GM12878 (cell line): Measurements from ENCODE around the gene TERB1. TPM values are rescaled to one million over a fixed set of nuclear protein-coding genes. Genes with fewer than 3 reads are reported as not detected.

Experiments used
- ATAC-seq: fragments of 200-7000 bp; cut with Tn5 transposase; 3 replicates; pipeline ENCODE4 v1.9.1; 2020; ENCODE audit warnings: mild to moderate bottlenecking, moderate library complexity
- BruUV-seq: library from RNA; stranded (reverse); fragments of 400-500 nt; replicated peaks from 2 replicates; lab custom pipeline; 2021; lab: Mats Ljungman, UMichigan
- CTCF ChIA-PET: fragments of 300-600 bp; sonication (Branson Sonifier 250); formaldehyde crosslinking; extraction: SDS; loops from one replicate; lab custom pipeline; 2021; ENCODE audit warnings: inconsistent platforms; lab: Yijun Ruan, JAX
- POLR2A ChIA-PET: fragments of 350-600 bp; formaldehyde crosslinking; extraction: SDS; loops from one replicate; lab custom pipeline; 2021; ENCODE audit warnings: inconsistent platforms; lab: Charles Lee
- RAD21 ChIA-PET: fragments of 300-600 bp; sonication (Branson Sonifier 250); formaldehyde crosslinking; loops from one replicate; lab custom pipeline; 2023; ENCODE audit warnings: antibody characterized with exemption; ENCODE audit not compliant: unreplicated experiment; lab: Charles Lee
- SMC1A ChIA-PET: fragments of 300-600 bp; sonication (Branson Sonifier 250); formaldehyde crosslinking; loops from one replicate; lab custom pipeline; 2023; ENCODE audit not compliant: unreplicated experiment, uncharacterized antibody; lab: Charles Lee
- DNase-seq: peaks from one replicate; pipeline ENCODE4 v3.0.0-alpha.2; 2011; ENCODE audit warnings: low read depth, low spot score
- FAIRE-seq: peaks from 3 replicates; lab custom pipeline; 2011; peaks lifted over from hg19 to GRCh38; lab: Jason Lieb, UNC
- H2AFZ ChIP-seq: 2 replicates; pipeline ENCODE4 v1.6.0; 2011; ENCODE audit warnings: low read depth, low read length, control low read depth; ENCODE audit not compliant: control insufficient read depth
- H3K27ac ChIP-seq: 2 replicates; pipeline ENCODE4 v1.5.1; 2011; ENCODE audit warnings: control low read depth; ENCODE audit not compliant: control insufficient read depth, insufficient read depth
- H3K27me3 ChIP-seq, 2 experiments: replicated peaks in 1 of 2; 2 replicates each; pipeline versions ENCODE4 v1.6.0 to v1.6.1; 2011; ENCODE audit warnings: low read length in 1 of 2; ENCODE audit not compliant: control insufficient read depth in 2 of 2, insufficient read depth in 2 of 2
- H3K36me3 ChIP-seq, 2 experiments: 2 replicates each; pipeline ENCODE4 v1.5.1; 2011; ENCODE audit warnings: low read length in 1 of 2; ENCODE audit not compliant: control insufficient read depth in 2 of 2, insufficient read depth in 2 of 2
- H3K4me1 ChIP-seq: 2 replicates; pipeline ENCODE4 v1.6.1; 2011; ENCODE audit warnings: mild to moderate bottlenecking, low read length, moderate library complexity, mixed read lengths; ENCODE audit not compliant: control insufficient read depth, insufficient read depth
- H3K4me2 ChIP-seq: 2 replicates; pipeline ENCODE4 v1.6.0; 2011; ENCODE audit warnings: control low read depth; ENCODE audit not compliant: control insufficient read depth, insufficient read depth
- H3K4me3 ChIP-seq: fragments of 200-600 bp; sonication (generic); 2 replicates; pipeline ENCODE4 v1.5.1; 2016
- H3K79me2 ChIP-seq: 2 replicates; pipeline ENCODE4 v1.6.0; 2011; ENCODE audit warnings: low read length; ENCODE audit not compliant: control insufficient read depth, insufficient read depth
- H3K9ac ChIP-seq: 2 replicates; pipeline ENCODE4 v1.8.0; 2011; ENCODE audit warnings: low read length, control low read depth, mixed read lengths; ENCODE audit not compliant: control insufficient read depth, insufficient read depth
- H3K9me3 ChIP-seq: replicated peaks from 3 replicates; pipeline ENCODE4 v1.5.1; 2011; ENCODE audit warnings: mild to moderate bottlenecking, low read length; ENCODE audit not compliant: control insufficient read depth, insufficient read depth
- H4K20me1 ChIP-seq: 2 replicates; pipeline ENCODE4 v1.6.0; 2011; ENCODE audit not compliant: control insufficient read depth, insufficient read depth
- BMI1 ChIP-seq: fragments of 450-650 bp; IDR thresholded peaks from 2 replicates; pipeline ENCODE4 v1.6.1; 2016; ENCODE audit warnings: mild to moderate bottlenecking, moderate library complexity, borderline replicate concordance
- CBFB ChIP-seq: IDR thresholded peaks from 2 replicates; pipeline ENCODE4 v1.6.1; 2016; ENCODE audit warnings: antibody characterized with exemption, low read depth
- E2F4 ChIP-seq: IDR thresholded peaks from 2 replicates; pipeline ENCODE4 v1.6.1; 2012; ENCODE audit warnings: low read depth, low read length, improper control_type of control experiment
- MEF2A ChIP-seq: IDR thresholded peaks from 2 replicates; pipeline ENCODE4 v1.6.1; 2011; ENCODE audit warnings: low read depth, mild to moderate bottlenecking, low read length, moderate library complexity; ENCODE audit not compliant: insufficient read depth
- SIX5 ChIP-seq: IDR thresholded peaks from 2 replicates; pipeline ENCODE4 v1.6.1; 2011; ENCODE audit warnings: mild to moderate bottlenecking, low read depth, low read length, moderate library complexity; ENCODE audit not compliant: severe bottlenecking
- SPI1 ChIP-seq: IDR thresholded peaks from 2 replicates; pipeline ENCODE4 v1.6.1; 2011; ENCODE audit warnings: low read depth, mild to moderate bottlenecking, low read length, moderate library complexity, borderline replicate concordance; ENCODE audit not compliant: insufficient read depth
- SUPT20H ChIP-seq: IDR thresholded peaks from 2 replicates; pipeline ENCODE4 v1.6.1; 2011; ENCODE audit warnings: low read depth, mild to moderate bottlenecking, low read length, moderate library complexity, borderline replicate concordance; ENCODE audit not compliant: control insufficient read depth
- ZNF217 ChIP-seq: fragments of 450-650 bp; IDR thresholded peaks from 2 replicates; pipeline ENCODE4 v1.6.1; 2017; ENCODE audit warnings: antibody characterized with exemption, mild to moderate bottlenecking
- WGBS: methylation state at CpG from one replicate; pipeline ENCODE4 v1.1.6; 2016; ENCODE audit warnings: low lambda C conversion rate; ENCODE audit not compliant: insufficient replicate concordance, insufficient coverage; ENCODE audit errors: missing lambda C conversion rate; 5-methylcytosine and 5-hydroxymethylcytosine counted together
- in situ Hi-C: fragments of 300-500 bp; cut with MboI; formaldehyde crosslinking; loops from 9 replicates; pipeline ENCODE4 v1.14.3; 2018; ENCODE audit warnings: mixed read lengths
- intact Hi-C: fragments of 100-400 bp; cut with micrococcal nuclease; formaldehyde crosslinking; loops from one replicate; pipeline ENCODE4 v1.14.2; 2022; ENCODE audit not compliant: unreplicated experiment
- polyA plus RNA-seq, 11 experiments: library from polyadenylated mRNA; depleted of rRNA in 4 of 11; unstranded in 6 of 11; stranded (reverse) in 5 of 11; fragments of >200 nt; fragmentation: Nextera tagmentation in 4 of 11; fragmentation: Illumina TruSeq in 1 of 11; extraction: Ambion mirVana in 4 of 11; extraction: Trizol in 1 of 11; gene quantifications; 1 replicate in 1 of 11; 2 replicates in 10 of 11; pipeline versions ENCODE4 v1.2.1 to v1.2.3, GENCODE V29; 2011 to 2016; ENCODE audit warnings: inconsistent platforms in 2 of 11, missing spikeins in 2 of 11, low read depth in 1 of 11
- total RNA-seq, 4 experiments: library from RNA; depleted of rRNA in 3 of 4; stranded (reverse); fragments of >200 nt in 3 of 4; fragmentation: Illumina TruSeq in 1 of 4; extraction: Trizol in 1 of 4; gene quantifications; 2 replicates each; pipeline versions ENCODE4 v1.2.1 to v1.2.3, GENCODE V29; 2013 to 2021
- TF ChIP-seq, protein P1 (sequence below): fragments of 450-650 bp; IDR thresholded peaks from 2 replicates; pipeline ENCODE4 v1.6.1; 2016; ENCODE audit warnings: mild to moderate bottlenecking

Gene TERB1
- total and polyA plus RNA-seq, 10 of the 15 experiments (the other 5 are each of a cell fraction or from before 2014, with no cell fraction given), result 0.03 to 0.10 (median 0.06) TPM; not detected in 7

GRCh38 chr16:66849549-66849948 lies 48.2 kb upstream of the TERB1 start:
- intact Hi-C loops, result no loop called here
- no peak for FAIRE-seq

More at GRCh38 chr16:66849549-66849948, 48.2 kb upstream of the TERB1 start:
- ChIA-PET POLR2A (no interaction called here), SMC1A (interaction anchor here (1.2 kb wide), 1 partner anchor 18 kb away, joined by 4 read pairs; no protein-coding TSS in a partner anchor), CTCF (interaction anchor here (0.9 to 10.4 kb wide), 4 partner anchors 11 to 23 kb away, joined by 4 to 73 read pairs (median 22); partner anchors contain the start of gene NAE1), RAD21 (interaction anchor here (1.2 kb wide), 1 partner anchor 18 kb away, joined by 3 read pairs; no protein-coding TSS in a partner anchor)
- Histone ChIP-seq H3K9me3 (no peaks in the 10 kb centered on the region), H3K27ac (no peak overlapping the region), H3K79me2 (no peaks in the 10 kb centered on the region), H3K4me2 (no peak overlapping the region), H3K4me1 (peaks cover 5% of the 10 kb centered on the region; the same call in 1 of the 2 replicates), H4K20me1 (no peaks in the 10 kb centered on the region), H3K36me3 (no peaks in the 10 kb centered on the region), H2AFZ (no peak overlapping the region), H3K27me3 (peaks cover 4 to 10% of the 10 kb centered on the region in 2 experiments; a peak in 3 of 4 replicates), H3K4me3 (no peak overlapping the region), H3K9ac (no peak overlapping the region)
- in situ Hi-C loops, result no loop called here
- no TSS peak for BruUV-seq
- WGBS, result 80% methylated on average over 4 of the region's 4 CpGs
- no peak for ATAC-seq
- no peak for TF ChIP-seq SIX5
- no peak for TF ChIP-seq SPI1
- TF ChIP-seq BMI1, result no peak
- TF ChIP-seq, protein P1, sequence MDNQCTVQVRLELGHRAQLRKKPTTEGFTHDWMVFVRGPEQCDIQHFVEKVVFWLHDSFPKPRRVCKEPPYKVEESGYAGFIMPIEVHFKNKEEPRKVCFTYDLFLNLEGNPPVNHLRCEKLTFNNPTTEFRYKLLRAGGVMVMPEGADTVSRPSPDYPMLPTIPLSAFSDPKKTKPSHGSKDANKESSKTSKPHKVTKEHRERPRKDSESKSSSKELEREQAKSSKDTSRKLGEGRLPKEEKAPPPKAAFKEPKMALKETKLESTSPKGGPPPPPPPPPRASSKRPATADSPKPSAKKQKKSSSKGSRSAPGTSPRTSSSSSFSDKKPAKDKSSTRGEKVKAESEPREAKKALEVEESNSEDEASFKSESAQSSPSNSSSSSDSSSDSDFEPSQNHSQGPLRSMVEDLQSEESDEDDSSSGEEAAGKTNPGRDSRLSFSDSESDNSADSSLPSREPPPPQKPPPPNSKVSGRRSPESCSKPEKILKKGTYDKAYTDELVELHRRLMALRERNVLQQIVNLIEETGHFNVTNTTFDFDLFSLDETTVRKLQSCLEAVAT, result no peak
- TF ChIP-seq SUPT20H, result no peak
- TF ChIP-seq CBFB, result no peak
- TF ChIP-seq ZNF217, result no peak
- TF ChIP-seq MEF2A, result no peak
- TF ChIP-seq E2F4, result no peak
- no peak for DNase-seq
